ENCODE results near the gene PHF5A.

- no peak for TF ChIP-seq POLR2A (IDR thresholded peaks at IDR 0.05; ENCODE audit: low read depth, low read length)
- no peak for TF ChIP-seq POLR2AphosphoS5 (IDR thresholded peaks at IDR 0.05; ENCODE audit: low read depth, low read length)
- TF ChIP-seq TAF1 (IDR thresholded peaks at IDR 0.05; ENCODE audit: low read depth, low read length): no peak
- TF ChIP-seq POU2F2 (IDR thresholded peaks at IDR 0.05; ENCODE audit: low read depth, low read length): no peak
- TF ChIP-seq SPI1 (IDR thresholded peaks at IDR 0.05; ENCODE audit: low read depth, low read length): no peak
- no peak for TF ChIP-seq PAX5 (IDR thresholded peaks at IDR 0.05; ENCODE audit: insufficient read depth, low read length, severe bottlenecking)
Measured at GRCh38 chr22:41437198-41437597, 31.3 kb downstream of the PHF5A start.

Data from GM12891 (cell line).